BE2C (cell line): ENCODE data around the gene TUBD1.

Experiments
- DNase-seq: peaks from one replicate; pipeline ENCODE4 v3.0.0-alpha.2; 2020
- H3K27me3 ChIP-seq: fragments of 250-450 bp; sonication (Bioruptor Pico); 2 replicates; pipeline ENCODE4 v1.5.1; 2020; ENCODE audit warnings: mild to moderate bottlenecking
- H3K36me3 ChIP-seq: fragments of 250-450 bp; sonication (Bioruptor Pico); 2 replicates; pipeline ENCODE4 v1.5.1; 2020; ENCODE audit warnings: mild to moderate bottlenecking
- H3K4me1 ChIP-seq: fragments of 250-450 bp; sonication (Bioruptor Pico); 2 replicates; pipeline ENCODE4 v1.5.1; 2020
- H3K4me3 ChIP-seq: 2 replicates; pipeline ENCODE4 v1.5.1; 2011; ENCODE audit warnings: low read depth, low read length
- H3K9me3 ChIP-seq: fragments of 250-450 bp; sonication (Bioruptor Pico); 2 replicates; pipeline ENCODE4 v1.5.1; 2020
- TF ChIP-seq, protein P1 (sequence below): IDR thresholded peaks from 2 replicates; pipeline ENCODE4 v1.5.1; 2012; ENCODE audit warnings: mild to moderate bottlenecking, low read depth, low read length

TUBD1 gene

GRCh38 chr17:59840329-59841090 is 52.2 kb downstream of the TUBD1 start:
- Histone ChIP-seq H3K9me3 (no peaks in the 10 kb centered on the region), H3K36me3 (peaks cover 16% of the 10 kb centered on the region), H3K4me1 (peaks cover 4% of the 10 kb centered on the region), H3K4me3 (peak overlapping the region; percentile 17), H3K27me3 (no peaks in the 10 kb centered on the region)
- TF ChIP-seq, protein P1, sequence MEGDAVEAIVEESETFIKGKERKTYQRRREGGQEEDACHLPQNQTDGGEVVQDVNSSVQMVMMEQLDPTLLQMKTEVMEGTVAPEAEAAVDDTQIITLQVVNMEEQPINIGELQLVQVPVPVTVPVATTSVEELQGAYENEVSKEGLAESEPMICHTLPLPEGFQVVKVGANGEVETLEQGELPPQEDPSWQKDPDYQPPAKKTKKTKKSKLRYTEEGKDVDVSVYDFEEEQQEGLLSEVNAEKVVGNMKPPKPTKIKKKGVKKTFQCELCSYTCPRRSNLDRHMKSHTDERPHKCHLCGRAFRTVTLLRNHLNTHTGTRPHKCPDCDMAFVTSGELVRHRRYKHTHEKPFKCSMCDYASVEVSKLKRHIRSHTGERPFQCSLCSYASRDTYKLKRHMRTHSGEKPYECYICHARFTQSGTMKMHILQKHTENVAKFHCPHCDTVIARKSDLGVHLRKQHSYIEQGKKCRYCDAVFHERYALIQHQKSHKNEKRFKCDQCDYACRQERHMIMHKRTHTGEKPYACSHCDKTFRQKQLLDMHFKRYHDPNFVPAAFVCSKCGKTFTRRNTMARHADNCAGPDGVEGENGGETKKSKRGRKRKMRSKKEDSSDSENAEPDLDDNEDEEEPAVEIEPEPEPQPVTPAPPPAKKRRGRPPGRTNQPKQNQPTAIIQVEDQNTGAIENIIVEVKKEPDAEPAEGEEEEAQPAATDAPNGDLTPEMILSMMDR = no peak
- no peak for DNase-seq

- no peak for DNase-seq
- Histone ChIP-seq H3K36me3 (peaks cover 16% of the 10 kb centered on the region), H3K9me3 (no peaks in the 10 kb centered on the region), H3K27me3 (no peaks in the 10 kb centered on the region), H3K4me1 (peaks cover 4% of the 10 kb centered on the region), H3K4me3 (peak overlapping the region; percentile 65)
- TF ChIP-seq, protein P1 = no peak
These were observed 53.0 kb downstream of the TUBD1 start for GRCh38 chr17:59839651-59840328.

- Histone ChIP-seq H3K4me1 (peaks cover 4% of the 10 kb centered on the region), H3K9me3 (no peaks in the 10 kb centered on the region), H3K4me3 (peak overlapping the region; percentile 65), H3K36me3 (peaks cover 16% of the 10 kb centered on the region), H3K27me3 (no peaks in the 10 kb centered on the region)
- no peak for DNase-seq
- TF ChIP-seq, protein P1 = no peak
These were observed 54.5 kb downstream of the TUBD1 start for GRCh38 chr17:59838052-59838916.

DNA sequence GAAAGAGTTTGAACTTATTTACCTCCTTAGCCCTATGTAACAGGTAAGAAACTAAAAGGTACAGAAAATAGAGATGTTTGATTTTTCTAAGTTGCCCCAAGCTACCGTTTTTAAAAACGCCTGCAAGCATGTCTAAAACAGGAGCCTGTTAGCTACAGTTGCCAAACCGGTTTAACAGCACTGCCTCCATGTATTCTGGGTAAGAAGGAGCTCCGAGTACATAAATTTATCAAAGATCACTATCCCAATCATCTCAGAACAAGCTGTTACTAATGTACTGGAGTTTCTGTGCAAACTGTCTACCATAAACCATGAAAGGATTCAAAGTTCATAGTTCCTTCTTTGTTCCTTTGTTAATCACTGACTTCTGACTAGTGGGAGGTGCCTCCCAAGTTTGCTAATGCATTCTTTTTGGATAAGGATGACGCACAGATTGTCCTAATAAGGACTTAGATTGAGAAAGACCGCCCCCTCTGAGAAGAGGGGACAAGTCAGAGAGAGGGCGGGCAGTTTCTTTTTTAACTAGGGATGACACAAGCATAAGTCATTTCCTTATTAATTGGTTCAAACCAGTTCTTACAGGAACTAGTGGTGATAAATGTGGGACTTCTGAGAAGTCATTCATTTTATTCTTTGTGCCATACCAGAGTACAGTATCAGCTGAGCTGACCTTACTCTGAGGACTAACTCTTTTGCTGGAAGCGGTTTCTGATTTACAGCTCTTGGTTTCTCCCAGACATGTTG is 55.3 kb downstream of the TUBD1 start:
- TF ChIP-seq, protein P1 = 0 out of 2 replicates have a peak, but pooled peaks have one; percentile 3

GRCh38 chr17:59832883-59833379 is 59.8 kb downstream of the TUBD1 start:
- H3K9me3 ChIP-seq = no peaks in the 10 kb centered on the region
- H3K36me3 ChIP-seq = no peaks in the 10 kb centered on the region
- DNase-seq = no peak
- H3K4me1 ChIP-seq = peaks cover 13% of the 10 kb centered on the region
- TF ChIP-seq, protein P1 = no peak
- no peak overlapping the region for H3K4me3 ChIP-seq
- H3K27me3 ChIP-seq = no peaks in the 10 kb centered on the region

More for the DNA sequence above, 55.3 kb downstream of the TUBD1 start:
- Histone ChIP-seq H3K4me1 (peaks cover 4% of the 10 kb centered on the region), H3K9me3 (no peaks in the 10 kb centered on the region), H3K4me3 (peak overlapping the region; percentile 65), H3K36me3 (peaks cover 15% of the 10 kb centered on the region), H3K27me3 (no peaks in the 10 kb centered on the region)
- DNase-seq = peak; percentile 70
